ENCODE measurements around the gene KCNQ5.

The KCNQ5 gene

DNA sequence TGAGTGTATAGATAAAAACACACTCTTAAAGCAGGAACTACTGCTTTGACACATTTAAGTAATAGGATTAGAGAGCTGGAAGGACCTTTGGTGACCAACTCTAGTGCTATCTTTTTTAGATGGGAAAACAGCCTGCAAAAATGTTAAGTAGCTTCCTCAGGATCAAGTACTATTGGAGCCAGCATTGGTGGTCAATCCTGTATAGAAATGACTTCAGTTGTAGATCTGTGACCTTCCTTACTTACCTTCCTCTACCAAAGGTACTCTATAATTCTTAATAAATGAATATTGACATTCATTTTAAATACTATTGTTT is 18.7 kb downstream of the KCNQ5 start:
- no peak for DNase-seq (ENCODE audit: low read depth)

DNA sequence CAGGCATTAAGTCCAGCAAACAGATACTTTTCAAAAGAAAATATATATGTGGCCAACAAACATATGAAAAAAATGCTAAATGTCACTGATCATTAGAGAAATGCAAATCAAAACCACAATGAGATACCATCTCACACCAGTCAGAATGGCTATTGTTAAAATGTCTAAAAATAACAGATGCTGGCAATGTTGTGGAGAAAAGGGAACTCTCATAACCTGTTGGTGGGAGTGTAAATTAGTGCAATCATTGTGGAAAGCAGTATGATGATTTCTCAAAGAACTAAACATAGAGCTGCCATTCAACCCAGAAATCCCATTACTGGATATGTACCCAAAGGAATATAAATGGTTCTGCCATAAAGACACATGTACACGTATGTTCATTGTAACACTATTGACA is 20.6 kb downstream of the KCNQ5 start:
- no peak for DNase-seq (ENCODE audit: low read depth)

- no peak for DNase-seq (ENCODE audit: low read depth)
These were observed 21.4 kb downstream of the KCNQ5 start for GRCh38 chr6:72643214-72643613.

- no peak for DNase-seq (ENCODE audit: low read depth)
These were observed 25.0 kb downstream of the KCNQ5 start for GRCh38 chr6:72646604-72647485.

- no peak for DNase-seq (ENCODE audit: low read depth)
These were observed 25.6 kb downstream of the KCNQ5 start for GRCh38 chr6:72647489-72647888.

- no peak for DNase-seq (ENCODE audit: low read depth)
These were observed 27.4 kb downstream of the KCNQ5 start for GRCh38 chr6:72649032-72649984.

GRCh38 chr6:72650081-72650745 is 28.3 kb downstream of the KCNQ5 start:
- no peak for DNase-seq (ENCODE audit: low read depth)

DNA sequence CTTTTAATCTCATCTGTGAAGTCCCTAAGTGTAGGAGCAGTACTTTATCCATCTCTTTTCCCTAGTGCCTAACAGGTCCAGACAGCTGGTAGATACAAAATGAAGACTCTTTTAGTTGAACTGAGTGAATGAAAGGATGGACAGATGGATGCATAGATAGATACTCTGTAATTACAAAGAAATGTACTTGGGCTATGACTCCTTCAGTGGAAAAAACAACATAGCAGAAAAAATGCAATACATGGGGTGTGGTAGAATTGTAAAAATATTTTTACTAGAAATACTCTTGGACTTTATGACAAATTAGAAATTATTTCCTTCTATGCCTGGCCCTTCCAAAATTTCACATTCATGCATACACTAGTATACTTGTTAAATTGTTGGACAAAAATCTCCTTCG is 29.3 kb downstream of the KCNQ5 start:
- no peak for DNase-seq (ENCODE audit: low read depth)

GRCh38 chr6:72651967-72652956 is 30.4 kb downstream of the KCNQ5 start:
- no peak for DNase-seq (ENCODE audit: low read depth)

DNA sequence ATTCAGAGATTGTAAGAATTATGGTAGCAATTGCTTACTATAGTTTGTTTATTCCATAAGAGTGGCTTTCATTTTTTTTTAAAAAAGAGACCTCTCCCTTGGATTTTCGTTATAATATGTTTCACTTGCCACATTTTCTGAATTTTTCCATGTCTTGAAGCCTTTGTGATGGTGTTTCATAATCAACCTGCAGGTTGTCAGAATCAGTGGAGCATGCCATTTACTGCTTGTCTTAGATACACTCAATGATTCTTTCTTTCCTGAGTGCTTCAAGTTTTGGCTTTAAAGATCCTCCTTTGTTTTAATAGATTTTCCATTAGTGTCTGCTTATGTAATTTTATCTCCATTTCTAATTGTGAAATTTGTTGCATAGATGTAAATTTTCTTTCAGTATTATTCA is 31.2 kb downstream of the KCNQ5 start:
- DNase-seq (ENCODE audit: low read depth): no peak

GRCh38 chr6:72654071-72654621 is 32.3 kb downstream of the KCNQ5 start:
- DNase-seq (ENCODE audit: low read depth): no peak

- no peak for DNase-seq (ENCODE audit: low read depth)
These were observed 35.7 kb downstream of the KCNQ5 start for GRCh38 chr6:72657407-72658197.

DNA sequence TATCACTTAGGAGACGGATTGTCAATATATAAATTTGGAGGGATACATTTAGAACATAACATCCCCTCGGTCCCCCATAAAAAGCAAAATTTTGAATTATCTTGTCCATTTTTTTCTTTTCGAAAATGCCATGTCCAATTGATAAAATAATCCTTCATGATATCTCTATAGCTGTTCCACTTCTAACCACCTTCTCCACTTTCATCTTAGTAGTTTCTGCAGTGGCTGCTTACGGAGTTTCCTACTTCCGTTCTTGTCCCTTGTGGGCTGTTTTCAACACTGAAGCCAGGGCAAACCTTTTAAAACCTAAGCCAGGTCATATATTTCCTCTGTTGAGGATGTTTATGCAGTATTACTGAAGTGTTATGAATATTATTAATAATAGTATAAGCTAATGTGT is 37.9 kb downstream of the KCNQ5 start:
- DNase-seq (ENCODE audit: low read depth): no peak

- no peak for DNase-seq (ENCODE audit: low read depth)
These were observed 39.5 kb downstream of the KCNQ5 start for GRCh38 chr6:72661411-72661810.

- DNase-seq (ENCODE audit: low read depth): no peak
These were observed 43.7 kb downstream of the KCNQ5 start for GRCh38 chr6:72665599-72665998.

- DNase-seq (ENCODE audit: low read depth): no peak
These were observed 47.5 kb downstream of the KCNQ5 start for GRCh38 chr6:72669324-72669723.

DNA sequence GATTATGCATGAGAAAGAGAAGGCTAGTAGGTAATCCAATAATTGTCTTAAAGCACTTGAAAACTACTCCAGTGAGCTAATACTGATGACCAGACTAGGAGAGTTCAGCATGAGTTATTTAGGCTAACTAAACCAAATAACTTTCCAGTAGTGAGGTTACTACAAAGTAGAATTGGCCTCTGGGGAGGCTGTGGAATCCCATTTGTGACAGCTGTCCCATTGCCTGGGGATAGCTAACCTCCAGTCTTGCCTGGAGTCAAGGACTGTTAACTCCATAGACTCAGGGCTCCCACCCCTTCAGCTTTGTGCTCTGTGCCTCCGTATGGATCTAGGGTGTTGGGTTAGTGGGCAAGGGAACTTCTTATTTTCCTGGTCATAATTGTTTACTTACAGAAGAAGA is 51.0 kb downstream of the KCNQ5 start:
- DNase-seq (ENCODE audit: low read depth): no peak

DNA sequence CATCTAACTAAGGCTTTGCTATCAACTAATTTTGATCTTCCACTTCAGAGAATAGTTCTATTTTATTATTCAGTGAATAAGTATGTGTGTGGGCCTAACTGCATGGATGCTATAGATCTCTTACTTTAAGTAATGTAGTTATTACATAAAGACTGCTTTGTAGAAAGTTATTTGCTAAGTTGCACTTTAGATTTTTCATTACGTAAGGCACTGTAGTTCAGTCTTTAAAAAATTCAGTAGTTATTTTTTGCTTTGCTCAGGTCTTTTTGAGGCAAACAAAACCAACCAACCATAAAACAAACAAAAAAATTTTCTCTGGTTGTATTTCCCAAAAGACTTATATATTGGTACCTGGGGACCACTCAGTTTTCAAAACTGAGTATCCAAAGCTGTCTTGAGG is 53.0 kb downstream of the KCNQ5 start:
- DNase-seq (ENCODE audit: low read depth): no peak

DNA sequence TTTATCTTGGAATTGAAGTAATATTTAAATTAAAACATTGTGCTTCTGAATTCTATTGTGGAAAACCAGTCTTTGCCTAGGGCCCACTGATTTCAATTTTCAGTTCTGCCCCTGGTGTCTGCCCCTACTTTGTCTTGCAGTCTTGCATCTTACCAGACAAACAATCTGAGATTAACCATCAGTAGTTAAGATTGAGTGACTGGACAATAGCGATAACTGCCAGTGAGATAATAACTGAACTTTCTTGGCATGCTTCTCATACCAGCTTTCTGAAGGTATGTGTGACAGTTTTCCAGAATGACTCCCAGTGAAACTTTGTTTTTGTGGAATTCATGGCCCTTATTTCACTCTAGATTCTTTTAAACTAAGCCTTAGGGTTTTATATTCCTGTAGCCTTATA is 53.5 kb downstream of the KCNQ5 start:
- no peak for DNase-seq (ENCODE audit: low read depth)

DNA sequence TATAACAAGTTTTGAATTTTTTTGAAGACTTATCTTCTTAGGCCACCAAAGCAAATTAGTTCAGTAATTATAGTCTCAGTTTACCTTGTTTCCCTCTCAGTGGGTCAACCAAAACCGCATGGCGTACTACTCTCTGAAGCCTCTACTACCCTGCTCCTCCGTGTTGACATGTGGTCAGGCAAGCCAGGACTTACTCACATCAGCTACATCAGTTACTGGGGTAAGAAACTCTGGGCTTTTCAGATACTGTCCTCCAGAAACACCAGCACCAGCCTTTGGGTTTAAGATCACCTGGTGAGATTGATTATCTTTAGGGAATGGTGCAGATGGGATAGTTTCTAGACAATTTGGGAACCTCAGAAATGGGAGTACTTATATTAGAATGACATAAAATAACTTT is 55.1 kb downstream of the KCNQ5 start:
- no peak for DNase-seq (ENCODE audit: low read depth)

All from stimulated activated CD8-positive, alpha-beta memory T cell treated with anti-CD3 and anti-CD28 coated beads, Interleukin-12 subunit alpha, Interleukin-12 subunit beta, amount 100 ng/mL, for 4 hours (primary cell).